Middle frontal gyrus (tissue), 1 donor: ENCODE data around the gene PRSS1.
"Not testable (repeated sequence)": the region's sequence is repeated elsewhere in the genome, so short reads cannot be mapped to it uniquely, and the experiment has no call there.

ENCODE experiments used
- DNase-seq: peaks from one replicate; pipeline ENCODE4 v3.0.0-alpha.2; 2015; ENCODE audit warnings: low spot score; ENCODE audit errors: extremely low spot score

PRSS1 gene

GRCh38 chr7:142773230-142773629 lies 24.0 kb downstream of the PRSS1 start:
- DNase-seq = no peak

GRCh38 chr7:142773937-142774744 lies 24.9 kb downstream of the PRSS1 start:
- no peak for DNase-seq

GRCh38 chr7:142774826-142775225 lies 25.6 kb downstream of the PRSS1 start:
- no peak for DNase-seq

GRCh38 chr7:142775351-142776115 lies 26.3 kb downstream of the PRSS1 start:
- not testable (repeated sequence) for DNase-seq

GRCh38 chr7:142776206-142776844 lies 27.1 kb downstream of the PRSS1 start:
- DNase-seq = no peak

- DNase-seq = not testable (repeated sequence)
Observed at GRCh38 chr7:142776845-142777225, 27.6 kb downstream of the PRSS1 start.

GRCh38 chr7:142777318-142777717 lies 28.0 kb downstream of the PRSS1 start:
- DNase-seq = no peak

GRCh38 chr7:142782922-142783900 lies 33.9 kb downstream of the PRSS1 start:
- peak; percentile 70 for DNase-seq

- DNase-seq = no peak
Observed at GRCh38 chr7:142784096-142784495, 34.8 kb downstream of the PRSS1 start.

- DNase-seq = no peak
Observed at GRCh38 chr7:142784716-142785115, 35.4 kb downstream of the PRSS1 start.

- DNase-seq = no peak
Observed at GRCh38 chr7:142785841-142786250, 36.6 kb downstream of the PRSS1 start.

- DNase-seq = no peak
Observed at GRCh38 chr7:142787034-142787768, 37.9 kb downstream of the PRSS1 start.

- DNase-seq = no peak
Observed at GRCh38 chr7:142787783-142788182, 38.5 kb downstream of the PRSS1 start.

- DNase-seq = no peak
Observed at GRCh38 chr7:142788303-142789289, 39.3 kb downstream of the PRSS1 start.

- DNase-seq = no peak
Observed at GRCh38 chr7:142789441-142789840, 40.2 kb downstream of the PRSS1 start.

GRCh38 chr7:142790056-142790455 lies 40.8 kb downstream of the PRSS1 start:
- DNase-seq = no peak

- DNase-seq = no peak
Observed at GRCh38 chr7:142790555-142790954, 41.3 kb downstream of the PRSS1 start.

- DNase-seq = no peak
Observed at GRCh38 chr7:142791502-142791901, 42.2 kb downstream of the PRSS1 start.

GRCh38 chr7:142792129-142792528 lies 42.9 kb downstream of the PRSS1 start:
- no peak for DNase-seq
